GM18870 (cell line): ENCODE measurements around the gene N4BP3.
"Not testable (repeated sequence)": the region's sequence is repeated elsewhere in the genome, so short reads cannot be mapped to it uniquely, and the experiment has no call there.

ENCODE experiments used
- ATAC-seq: cut with Tn5 transposase; IDR thresholded peaks from one replicate; pipeline ENCODE4 v1.9.1; 2021; ENCODE audit warnings: moderate library complexity; ENCODE audit not compliant: unreplicated experiment

N4BP3 gene, protein sequence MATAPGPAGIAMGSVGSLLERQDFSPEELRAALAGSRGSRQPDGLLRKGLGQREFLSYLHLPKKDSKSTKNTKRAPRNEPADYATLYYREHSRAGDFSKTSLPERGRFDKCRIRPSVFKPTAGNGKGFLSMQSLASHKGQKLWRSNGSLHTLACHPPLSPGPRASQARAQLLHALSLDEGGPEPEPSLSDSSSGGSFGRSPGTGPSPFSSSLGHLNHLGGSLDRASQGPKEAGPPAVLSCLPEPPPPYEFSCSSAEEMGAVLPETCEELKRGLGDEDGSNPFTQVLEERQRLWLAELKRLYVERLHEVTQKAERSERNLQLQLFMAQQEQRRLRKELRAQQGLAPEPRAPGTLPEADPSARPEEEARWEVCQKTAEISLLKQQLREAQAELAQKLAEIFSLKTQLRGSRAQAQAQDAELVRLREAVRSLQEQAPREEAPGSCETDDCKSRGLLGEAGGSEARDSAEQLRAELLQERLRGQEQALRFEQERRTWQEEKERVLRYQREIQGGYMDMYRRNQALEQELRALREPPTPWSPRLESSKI

DNA sequence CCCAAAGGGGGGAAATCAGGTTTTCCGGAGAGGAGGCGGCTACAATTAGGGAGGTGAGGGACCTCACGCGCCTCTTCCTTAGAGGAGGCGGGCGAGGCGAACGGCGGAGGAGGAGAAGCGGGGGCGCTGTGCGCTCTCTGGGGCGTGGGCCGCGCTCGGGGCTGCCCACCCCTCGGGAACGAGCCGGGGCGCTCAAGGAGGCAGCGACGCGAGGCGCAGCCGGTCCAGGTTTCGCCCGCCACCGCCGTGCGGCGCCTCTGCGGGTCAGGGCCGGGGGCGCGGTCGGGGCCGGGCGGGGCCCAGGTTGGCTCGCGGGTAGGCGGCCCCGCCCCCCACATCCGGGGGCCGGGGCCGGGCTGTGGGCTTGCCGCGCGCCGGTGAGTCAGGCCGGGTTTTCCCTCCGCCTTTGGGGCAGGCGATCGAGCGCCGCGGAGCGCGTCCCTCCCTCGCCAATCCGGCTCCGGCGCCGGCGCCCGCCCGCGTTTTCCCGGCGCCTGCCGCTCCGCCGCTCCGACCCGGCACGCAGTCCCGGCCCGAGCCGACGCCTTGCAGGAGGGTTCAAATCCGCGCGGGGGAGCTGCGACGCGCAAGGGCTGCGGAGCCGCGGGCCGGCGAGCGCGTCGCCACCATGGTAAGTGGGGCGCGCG, at the start of gene N4BP3:
Gene N4BP3 (plus strand): TSS at position 392 of the 647 bp plus-strand sequence. CDS start 6,052 bp downstream, outside the sequence.
- peak; percentile 33 for ATAC-seq

DNA sequence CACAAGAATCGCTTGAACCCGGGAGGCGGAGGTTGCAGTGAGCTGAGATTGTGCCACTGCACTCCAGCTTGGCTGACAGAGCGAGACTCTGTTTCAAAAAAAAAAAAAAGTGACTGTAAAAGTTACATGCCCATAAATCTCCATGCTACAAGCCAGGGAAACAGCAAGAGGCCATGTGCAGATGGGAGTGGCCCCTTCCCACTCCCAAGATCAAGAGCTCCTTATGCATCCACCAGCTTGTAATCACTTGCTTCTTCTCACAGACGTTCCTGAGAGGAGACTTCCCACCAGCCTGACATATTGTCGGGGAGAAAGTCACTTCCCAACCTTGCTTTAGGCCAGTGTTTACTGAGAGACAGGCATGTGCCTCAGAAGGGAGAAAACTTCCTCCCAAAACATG, 45.6 kb upstream of the N4BP3 start:
- ATAC-seq = no peak

DNA sequence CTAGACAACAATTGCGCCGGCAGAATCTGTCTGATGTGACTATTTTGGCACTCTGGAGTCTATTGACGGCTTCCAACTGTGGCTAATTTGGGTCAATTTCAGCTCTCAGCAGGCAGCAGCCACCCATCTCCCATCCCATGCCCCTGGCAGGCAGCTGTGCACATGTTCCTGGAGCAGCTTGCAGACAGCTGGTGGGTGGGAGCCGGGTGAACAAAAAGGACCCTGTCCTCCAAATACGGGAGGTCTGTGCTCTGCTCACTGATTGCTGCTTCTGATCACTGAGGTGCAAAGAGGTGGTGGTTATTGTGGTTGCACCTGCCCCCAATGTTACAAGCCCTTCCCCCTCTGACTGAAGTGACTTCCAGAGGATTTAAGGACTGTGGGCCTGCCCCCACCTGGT, 45.0 kb upstream of the N4BP3 start:
- no peak for ATAC-seq

DNA sequence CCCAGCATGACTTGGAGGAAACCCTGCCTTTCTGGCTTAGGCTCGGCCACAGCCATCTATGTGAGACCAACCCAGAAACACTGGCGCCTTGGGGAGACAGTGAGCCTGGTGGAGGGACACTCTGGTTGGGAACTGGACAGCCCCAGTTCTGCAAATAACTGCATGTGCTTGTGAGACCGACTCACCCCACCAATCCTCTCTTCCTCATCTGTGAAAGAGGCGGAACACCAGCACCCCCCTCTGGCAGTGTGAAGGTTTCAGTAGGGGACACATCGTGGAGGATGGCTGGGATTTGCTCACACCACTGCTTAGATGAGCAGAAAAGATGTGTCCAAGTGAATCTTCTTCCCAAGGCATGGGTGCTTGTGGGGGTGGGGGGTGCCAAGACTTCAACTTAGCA, 43.4 kb upstream of the N4BP3 start:
- no peak for ATAC-seq

DNA sequence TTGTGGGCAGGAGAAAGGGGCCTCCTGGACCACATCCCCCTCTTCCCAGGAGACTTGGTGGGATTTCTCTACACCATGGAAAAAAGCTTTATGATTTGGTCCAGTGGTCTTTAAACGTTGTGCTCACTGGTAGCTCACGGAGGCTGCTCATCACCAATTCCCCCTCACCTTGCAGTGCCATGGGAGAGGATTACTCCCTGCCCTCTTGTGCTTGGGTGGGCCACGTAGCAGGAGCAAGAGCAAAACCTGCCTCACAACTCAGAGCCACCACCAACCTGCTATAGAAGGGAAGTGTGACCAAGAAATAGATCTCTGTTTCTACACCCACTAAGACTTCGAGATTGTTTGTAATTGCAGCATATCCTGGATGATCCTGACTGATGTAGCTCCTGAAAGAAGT, 42.2 kb upstream of the N4BP3 start:
- ATAC-seq = no peak

DNA sequence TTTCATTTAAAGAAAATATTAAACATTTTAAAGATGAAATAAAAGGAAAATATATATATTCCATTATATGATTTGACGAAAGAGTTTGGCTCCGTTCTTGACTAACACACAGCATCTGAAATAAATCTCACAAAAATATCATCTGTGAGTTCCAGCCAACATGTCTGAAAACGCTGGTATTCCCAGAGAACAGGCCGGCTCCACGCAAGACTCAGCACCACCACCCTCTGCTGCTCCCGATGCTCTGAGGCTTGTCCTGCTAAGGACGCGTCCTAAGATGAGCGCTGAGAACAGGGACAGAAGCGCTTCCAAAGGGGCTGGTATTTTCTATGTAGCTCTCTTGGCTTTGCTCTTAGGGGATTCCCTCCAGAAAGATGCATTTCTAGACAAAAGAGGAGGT, 40.6 kb upstream of the N4BP3 start:
- ATAC-seq = no peak

DNA sequence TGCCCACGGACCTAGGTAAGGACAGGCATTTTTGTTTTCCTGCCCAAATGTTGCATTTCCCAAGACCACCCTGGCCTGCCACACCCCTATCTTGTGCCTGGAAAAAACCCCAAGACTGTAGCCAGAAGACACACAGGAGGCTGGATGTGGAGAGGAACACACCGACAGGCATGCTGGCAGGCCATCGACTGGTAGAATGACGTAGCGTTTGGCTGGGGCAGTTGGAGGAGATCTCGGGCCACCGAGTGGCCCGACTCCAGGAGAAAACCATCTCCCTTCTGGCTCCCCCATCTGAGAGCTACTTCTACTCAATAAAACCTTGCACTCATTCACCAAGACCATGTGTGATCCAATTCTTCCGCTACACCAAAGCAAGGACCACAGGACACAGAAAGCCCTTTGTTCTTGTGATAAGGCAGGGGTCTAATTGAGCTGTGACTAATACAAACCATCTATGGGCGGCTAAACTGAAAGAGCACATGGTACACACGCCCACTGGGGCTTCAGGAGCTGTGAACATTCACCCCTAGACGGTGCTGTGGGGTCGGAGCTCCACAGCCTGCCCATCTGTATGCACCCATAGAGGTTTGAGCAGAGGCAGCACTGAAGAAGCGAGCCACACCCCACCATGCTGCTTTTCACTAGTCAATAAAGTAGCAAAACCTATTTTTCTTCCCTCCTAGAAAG, 38.9 kb upstream of the N4BP3 start:
- no peak for ATAC-seq

DNA sequence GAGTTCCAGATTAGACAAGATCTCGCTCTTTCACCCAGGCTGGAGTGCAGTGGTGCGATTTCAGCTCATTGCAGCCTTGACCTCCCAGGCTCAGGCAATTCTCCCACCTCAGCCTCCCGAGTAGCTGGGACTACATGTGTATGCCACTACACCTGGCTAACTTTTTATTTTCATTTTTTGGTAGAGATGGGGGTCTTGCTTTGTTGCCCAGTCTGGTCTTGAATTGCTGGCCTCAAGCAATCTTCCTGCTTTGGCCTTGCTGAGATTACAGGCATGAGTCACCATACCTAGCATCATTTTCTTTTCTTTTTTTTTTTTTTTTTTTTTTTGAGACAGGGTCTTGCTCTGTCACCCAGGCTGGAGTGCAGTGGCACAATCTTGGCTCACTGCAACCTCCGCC, 36.4 kb upstream of the N4BP3 start:
- not testable (repeated sequence) for ATAC-seq

DNA sequence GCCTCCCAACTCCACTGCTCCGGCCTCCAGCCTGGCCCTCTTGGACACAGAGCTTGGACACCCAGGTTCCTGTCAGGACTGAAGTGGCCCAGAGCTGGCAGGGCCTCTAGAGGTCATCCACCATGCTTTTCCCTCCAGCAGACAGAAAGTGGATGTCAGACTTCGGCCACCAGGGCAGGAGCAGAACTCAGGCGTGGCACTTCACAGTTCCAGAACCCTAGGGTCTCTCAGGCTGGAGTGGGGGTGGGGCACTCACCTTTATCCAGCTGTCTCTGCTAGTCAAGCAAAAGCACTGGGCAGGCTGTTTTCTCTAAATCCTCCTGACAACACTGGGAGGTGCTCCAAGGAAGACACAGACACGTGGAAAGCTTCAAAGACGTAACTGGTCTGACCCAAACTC, 35.6 kb upstream of the N4BP3 start:
- no peak for ATAC-seq

DNA sequence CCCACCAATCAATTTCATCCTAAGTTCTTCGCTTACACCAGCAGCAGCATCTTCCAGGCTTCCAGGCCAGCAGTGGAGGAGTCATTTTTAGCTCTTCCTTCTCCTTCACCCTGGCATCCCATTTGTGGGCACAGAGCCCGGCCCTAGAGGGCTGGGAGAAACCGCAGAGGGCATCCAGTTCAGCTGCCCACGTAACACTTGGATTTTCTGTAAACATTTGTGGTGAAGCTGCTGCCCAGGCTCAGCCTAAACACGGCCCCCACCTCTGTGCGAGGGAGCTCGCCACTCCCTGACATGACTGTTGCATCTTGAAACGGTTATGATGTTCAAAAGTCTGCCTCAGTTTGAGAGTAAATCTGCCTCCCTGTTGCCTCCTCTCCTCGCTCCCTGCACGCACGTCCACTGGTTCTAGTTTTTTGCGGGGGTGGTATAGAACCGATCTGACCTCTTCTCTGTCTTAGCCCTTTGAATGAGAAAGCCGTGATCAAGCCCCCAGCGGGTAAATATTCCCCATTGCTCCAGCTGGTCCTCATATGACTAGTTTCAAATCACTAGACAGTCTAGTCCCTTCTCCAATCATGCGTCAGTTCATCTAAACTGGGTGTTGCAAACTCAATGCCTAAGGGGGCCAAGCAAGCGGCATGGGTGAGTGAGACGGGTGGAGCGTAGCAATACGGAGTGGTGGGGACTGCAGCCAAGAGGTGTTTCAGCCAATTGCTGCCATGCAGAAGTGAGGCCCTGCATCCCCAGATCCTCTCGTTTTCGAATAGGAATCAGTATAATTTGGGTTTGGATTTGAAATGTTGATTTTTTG, 34.9 kb upstream of the N4BP3 start:
- ATAC-seq = no peak

DNA sequence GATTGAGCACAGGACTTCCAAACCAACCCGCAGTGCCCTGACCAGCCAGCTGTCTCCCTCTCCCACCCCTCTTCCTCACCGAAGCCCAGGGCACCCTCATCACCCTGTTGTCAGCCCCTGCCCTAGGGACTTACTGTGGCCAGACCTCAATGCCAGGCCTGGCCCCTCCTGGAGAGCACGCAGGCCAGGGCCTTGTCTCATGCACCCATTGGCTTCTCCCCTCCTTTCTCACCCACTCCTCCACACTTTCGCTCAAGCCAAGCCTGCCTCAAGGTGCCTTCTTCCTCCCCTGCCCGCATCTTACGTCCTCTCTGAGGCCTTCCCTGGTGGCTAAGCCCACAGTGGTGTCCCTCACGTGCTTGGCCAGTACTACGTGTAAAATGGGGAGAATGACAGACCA, 33.3 kb upstream of the N4BP3 start:
- no peak for ATAC-seq

DNA sequence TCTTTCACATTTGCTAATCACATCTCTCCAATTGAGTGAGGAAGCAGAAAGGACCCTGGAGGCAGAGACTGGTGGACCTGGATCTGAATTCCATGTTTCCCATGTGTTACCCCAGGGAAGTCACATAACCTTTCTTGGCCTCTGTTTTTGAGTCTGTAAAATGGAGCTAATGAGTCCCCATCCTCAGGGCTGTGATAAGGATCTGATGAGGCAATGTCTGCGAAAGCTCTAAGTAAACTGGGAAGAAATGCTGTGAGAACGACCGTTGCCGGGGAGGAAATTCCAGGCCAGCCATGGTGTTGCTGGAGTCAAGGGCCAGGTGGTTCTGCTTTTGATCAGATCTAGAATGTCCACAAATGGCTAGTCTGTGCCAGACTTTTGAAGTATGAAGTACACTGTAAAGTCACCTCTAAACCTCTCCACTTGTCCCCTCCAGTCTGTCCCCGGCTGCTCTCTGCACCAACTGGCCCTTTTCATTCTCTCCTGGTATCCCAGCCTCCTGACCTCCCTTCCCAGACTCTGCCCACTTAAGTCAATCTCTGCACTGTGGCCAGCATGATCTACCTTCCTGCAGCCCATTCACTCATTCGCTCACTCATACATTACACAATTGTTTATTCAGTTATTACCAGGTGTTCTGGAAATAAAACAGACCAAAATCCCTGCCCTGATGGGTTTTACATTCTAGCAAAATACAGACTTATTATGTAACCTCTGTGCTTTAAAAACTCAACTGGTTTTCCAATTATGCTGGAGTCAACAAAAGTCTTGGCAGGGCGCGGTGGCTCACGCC, 32.5 kb upstream of the N4BP3 start:
- no peak for ATAC-seq

DNA sequence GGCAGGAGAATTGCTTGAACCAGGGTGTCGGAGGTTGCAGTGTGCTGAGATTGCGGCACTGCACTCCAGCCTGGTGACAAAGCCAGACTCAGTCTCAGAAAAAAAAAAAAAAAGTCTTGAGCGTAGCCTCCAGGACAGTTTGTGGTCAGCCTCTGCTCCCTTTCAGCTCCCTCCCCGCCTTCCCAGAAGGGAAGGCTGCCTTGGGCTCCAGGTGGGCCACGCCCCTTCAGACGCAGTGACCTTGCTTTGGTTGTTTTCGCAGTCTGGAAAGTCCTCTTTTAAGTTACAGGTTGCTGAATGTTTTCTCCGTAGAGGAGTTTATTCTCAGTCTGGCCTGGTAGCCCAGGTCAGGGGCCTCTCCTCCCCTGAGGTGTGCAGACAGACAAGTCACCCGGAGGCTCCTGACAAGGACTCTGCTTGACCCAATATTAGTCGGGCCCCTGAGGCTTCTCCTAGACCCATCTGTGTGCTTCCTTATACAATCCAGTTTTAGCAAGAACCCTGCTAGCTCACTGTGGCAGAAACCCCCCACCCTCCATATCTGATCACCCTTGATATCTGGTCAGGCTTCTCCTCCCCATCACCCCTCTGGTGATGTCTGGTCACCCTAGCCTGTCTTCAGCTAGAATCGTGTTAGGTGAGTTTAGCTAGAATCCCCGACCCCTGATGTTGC, 31.6 kb upstream of the N4BP3 start:
- no peak for ATAC-seq

DNA sequence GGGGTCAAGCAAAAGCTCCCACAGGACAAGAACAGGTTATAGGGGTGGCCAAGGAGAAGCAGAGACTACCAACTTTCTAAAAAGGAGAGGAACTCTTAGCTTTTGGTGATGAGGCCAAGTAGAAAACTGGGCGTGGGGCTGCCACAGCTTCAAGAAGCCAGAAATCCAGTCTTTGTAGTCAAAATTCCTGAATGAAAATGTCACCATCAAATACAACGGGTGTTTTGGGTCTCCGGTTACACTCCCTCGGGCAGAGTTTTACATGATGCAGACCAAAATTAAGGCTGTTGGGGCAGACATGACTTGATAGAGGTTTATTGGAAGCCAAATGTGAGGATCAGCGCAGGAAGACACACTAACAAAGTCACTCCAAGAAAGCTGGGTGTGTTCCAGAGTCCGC, 29.4 kb upstream of the N4BP3 start:
- no peak for ATAC-seq

DNA sequence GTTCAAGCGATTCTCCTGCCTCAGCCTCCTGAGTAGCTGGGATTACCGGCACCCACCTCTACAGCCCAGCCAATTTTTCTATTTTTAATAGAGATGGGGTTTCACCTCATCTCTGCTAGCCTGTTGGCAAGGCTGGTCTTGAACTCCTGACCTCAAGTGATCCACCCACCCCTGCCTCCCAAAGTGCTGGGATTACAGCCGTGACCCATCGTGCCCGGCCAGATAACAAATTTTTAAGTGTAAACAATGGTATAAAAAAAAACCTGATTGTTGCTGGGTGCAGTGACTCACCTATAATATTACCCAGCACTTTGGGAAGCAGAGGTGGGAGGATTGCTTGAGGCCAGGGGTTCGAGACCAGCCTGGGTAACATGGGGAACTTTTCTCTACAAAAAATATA, 28.0 kb upstream of the N4BP3 start:
- ATAC-seq = no peak

DNA sequence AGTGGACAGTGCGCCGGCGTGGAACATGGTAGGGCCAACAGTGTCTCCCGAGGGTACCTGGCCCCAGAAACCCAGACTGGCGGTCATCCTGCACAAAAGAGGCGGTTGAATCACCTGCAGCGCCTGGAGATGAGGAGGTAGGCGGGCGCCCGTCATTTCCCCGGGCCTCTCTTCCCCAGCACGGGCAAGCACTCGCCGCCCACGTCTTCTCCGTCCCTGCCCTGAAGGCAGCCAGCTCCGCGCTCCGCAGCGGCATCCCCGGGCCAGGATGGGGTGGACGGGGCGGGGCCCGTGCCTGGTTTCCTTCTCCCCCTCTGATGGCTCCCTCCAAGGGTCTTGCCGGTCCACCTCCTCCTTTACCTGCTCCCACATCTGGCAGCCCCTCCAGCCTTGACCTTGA, 27.1 kb upstream of the N4BP3 start:
- no peak for ATAC-seq

DNA sequence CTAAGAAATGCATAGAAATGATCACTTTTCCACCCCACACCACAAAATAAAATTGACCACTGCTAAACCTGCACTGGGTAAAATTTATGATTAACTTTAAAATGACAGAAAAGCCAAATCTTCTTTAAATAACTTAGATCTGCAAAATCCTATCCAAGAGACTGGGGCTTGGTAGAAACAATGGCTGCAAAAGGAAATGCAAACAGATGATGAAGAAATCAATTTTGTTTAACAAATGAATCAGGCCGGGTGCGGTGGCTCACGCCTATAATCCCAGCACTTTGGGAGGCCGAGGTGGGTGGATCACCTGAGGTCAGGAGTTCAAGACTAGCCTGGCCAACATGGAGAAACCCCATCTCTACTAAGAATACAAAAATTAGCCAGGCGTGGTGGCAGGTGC, 26.1 kb upstream of the N4BP3 start:
- ATAC-seq = not testable (repeated sequence)

DNA sequence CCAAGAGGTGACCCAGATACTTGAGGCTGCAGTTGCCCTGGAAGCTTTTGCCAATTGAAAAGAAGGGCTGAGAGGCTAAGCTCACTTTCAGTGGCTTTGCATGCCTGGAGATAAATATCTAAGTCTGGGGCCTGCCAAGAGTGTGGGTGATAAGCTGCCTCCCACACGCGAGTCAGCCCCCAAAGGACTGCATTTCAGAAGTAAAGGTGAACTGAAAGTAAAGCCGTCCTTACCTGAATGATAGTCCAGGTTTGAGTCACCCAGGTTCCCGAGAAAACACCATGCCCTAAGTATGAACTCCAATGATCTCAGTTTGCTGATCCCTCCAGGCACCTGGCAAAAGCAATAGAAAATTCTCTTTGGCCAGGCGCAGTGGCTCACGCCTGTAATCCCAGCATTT, 22.5 kb upstream of the N4BP3 start:
- ATAC-seq = no peak

DNA sequence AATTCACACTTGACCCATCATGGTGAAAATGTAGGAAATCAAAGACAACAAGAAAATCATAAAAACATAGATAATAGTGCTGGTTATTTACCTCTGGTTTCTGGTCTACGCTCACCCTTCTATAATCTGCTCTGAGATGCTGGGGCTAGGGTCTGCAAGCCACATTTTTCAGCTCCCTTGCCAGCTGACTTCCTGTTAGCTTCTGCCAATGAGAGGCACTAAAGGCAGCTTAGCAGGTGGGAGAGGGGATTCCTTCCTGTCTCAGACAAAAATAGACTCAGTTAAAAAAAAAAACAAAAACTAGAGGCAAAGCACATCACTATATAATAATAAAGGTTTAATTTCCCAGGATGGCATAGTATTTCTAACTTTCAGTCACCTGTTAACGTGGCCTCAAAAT, 20.2 kb upstream of the N4BP3 start:
- ATAC-seq = no peak

DNA sequence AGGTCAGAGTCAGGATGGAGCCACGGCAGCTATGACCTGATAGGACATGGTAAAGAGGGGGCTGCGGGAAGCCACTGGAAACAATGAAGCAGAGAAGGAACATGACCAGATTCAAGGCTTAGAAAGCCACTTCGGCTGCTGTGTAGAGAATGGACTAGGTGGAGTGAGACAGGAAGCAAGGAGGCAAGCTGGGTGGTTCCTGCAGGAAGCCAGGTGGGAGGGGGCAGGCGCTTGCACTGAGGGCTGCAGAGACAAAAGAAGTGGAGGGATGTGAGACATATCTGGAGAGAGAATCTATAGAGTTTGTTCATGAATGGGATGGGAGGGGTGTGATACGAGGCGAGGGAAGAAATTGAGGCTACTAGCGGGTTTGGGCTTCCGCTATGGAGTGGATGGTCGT, 19.0 kb upstream of the N4BP3 start:
- ATAC-seq = no peak
